GM04503 (cell line): ENCODE results near the gene MCM3AP.

Experiments used
- DNase-seq: peaks from one replicate; pipeline ENCODE4 v3.0.0-alpha.2; 2012; ENCODE audit warnings: low read depth

Gene MCM3AP

DNA sequence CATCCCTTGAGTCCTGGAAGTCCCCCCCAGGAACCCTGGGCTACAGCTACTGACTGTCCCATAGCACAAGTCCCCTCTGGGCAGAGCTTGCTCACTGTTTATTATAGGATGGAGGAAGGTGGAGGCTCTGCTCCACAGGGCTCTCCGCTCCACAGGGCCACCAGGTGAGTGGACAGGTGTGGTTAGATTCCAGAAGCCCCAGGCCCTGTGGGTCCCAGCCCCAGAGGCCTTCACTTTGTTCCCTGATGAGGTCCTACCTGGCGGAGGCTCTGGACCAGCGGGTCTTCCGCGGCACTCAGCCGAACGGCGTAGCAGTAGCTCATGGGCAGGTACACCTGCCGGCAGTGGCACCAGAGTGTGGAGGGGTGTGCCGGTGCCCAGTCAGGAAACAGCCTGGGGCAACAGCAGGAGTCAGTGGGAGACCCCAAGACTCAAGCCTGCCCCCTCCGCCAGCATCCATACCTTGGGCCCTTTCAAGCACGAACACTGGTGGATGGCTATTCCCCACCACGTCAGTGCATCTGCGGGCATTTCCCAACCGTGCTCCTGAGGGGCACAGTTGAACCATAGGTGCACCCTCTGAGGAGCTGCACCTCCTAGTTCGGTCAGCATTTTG, 69.2 kb downstream of the MCM3AP start:
- no peak for DNase-seq

DNA sequence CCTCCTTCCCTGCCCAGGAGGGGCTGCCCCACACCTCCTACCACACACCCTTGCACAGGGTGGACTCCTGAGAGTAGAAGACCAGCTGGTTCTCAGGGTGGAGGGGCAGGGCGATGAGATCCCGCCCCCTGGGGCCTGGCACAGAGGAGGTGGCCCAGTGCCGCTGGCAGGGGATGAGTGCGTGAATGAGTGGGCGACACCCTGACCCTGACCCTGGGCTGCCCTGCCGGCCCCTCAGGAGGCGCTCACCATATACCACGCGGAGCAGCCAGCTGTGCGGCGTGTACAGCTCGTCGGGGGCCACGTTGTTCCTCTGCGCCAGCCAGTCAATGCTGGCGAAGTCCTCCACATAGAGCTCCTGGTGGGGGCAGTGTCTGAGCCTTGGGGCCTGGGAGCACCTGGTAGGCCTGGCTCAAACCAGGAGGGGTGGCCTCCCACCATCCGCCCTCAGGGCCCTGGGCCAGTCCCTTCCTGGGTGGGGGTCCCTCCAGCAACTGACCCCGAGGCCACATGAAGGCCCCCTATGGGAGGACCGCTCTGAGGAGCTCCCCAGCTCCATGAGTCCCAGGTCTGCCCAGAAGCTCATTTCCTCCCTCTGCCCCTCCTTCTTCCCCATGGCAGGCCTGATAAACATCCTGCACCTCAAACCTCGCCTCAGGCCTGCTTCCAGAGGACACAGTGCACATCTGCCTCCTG, 69.8 kb downstream of the MCM3AP start:
- DNase-seq = no peak

DNA sequence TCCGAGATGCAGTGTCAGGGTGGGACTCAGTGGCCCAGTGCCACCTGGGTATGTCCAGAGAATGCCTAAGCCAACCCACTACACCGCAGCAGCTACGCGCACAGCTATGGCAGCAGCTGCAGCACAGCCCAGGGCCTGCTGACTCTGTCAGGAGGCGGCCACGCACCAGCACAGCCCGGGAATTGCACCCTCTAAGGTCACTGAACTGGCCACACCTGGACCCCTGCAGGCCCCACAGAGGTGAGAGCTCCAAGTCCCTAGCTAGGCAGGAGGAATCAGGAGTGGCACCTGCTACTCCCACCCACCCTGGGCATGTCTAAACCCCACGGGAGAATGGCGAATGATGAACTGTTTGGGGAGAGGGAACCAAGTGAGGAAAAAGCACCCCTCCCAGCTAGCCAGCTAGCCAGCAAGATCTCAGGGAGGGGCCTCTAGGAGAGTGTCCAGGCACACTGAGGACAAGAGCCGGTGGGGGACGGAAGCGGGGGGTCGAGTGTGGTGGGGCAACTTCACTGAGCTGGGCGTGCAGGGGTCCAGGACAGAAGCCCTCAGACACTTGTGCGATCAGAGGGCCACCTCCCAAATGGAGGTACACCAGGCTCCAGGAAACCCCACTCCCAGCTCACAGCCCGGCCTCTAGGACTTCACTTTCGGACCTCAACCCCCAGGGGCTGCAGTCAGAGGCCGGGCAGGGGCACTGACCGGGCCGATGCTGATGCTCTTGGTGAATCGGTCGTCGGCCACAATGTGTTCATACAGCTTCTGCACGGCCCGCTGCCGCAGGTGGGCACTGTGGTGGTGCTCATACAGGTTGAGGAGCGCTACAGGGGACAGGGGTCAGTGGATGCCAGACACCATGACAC, 70.7 kb downstream of the MCM3AP start:
- no peak for DNase-seq

DNA sequence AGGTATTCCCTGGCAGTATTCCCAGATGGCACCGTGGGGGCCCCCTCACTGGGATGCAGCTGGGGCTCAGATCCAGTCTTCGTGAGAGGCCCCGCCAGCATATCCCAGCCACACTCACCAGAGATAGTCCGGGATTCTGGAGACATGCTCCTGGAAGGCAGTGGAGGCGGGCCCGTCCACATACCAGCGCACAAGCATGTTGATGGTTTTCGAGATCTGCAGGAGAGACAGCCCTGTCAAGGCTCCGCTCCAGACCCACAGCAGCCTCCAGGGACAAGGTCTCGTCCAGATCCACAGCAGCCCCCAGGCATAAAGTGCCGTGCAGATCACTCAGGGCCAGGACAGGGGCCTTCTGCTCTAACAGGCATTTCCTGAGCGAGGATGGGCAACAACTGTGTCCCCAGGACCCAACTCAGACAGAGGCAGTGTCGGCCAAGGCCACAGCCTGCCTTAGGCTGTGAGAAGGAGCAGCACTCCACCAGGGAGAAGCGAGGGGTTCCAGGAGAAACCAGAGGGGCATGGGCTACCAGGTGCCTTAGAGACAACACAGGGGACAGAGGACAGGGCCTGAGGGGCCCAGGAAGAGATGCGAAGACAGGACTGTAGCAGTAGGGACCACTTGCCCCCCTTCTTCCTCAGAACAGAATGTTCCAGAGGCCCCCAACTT, 71.7 kb downstream of the MCM3AP start:
- no peak for DNase-seq

DNA sequence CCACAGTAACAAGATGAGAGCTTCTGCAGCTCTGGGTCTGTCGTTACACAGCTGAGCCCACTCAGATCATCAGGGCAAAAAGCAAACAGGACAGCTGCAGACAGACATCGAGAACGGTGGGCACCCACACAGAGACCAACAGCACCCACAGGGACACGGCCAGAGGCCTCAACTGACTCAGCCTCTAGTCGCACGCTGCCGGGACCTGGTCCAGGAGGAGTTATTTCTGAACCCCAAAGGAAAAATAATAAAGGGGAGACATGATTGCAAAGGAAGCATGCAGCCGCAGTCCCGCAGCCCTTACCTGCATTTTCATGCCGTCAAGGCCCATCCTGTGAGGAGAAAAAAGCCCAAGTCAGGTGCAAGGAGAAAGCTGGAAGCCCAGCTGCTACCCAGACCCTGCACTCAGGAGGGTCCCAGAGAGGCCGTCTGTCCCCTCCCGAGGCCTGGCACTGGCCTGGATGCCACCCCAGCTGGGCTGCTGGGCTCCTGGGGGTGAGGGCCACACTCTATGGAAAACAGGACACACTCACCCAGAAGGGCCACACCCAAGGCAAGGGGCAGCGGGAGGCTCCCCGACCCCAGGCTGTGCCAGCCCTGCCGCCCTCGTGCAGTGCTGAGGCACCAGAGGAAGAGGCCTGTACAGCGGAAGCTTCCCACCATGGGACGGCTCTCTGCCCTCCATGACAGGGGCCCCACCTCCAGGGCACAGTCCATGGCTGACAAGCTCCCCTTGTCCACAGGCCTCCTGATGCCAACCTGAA, 72.5 kb downstream of the MCM3AP start:
- no peak for DNase-seq

DNA sequence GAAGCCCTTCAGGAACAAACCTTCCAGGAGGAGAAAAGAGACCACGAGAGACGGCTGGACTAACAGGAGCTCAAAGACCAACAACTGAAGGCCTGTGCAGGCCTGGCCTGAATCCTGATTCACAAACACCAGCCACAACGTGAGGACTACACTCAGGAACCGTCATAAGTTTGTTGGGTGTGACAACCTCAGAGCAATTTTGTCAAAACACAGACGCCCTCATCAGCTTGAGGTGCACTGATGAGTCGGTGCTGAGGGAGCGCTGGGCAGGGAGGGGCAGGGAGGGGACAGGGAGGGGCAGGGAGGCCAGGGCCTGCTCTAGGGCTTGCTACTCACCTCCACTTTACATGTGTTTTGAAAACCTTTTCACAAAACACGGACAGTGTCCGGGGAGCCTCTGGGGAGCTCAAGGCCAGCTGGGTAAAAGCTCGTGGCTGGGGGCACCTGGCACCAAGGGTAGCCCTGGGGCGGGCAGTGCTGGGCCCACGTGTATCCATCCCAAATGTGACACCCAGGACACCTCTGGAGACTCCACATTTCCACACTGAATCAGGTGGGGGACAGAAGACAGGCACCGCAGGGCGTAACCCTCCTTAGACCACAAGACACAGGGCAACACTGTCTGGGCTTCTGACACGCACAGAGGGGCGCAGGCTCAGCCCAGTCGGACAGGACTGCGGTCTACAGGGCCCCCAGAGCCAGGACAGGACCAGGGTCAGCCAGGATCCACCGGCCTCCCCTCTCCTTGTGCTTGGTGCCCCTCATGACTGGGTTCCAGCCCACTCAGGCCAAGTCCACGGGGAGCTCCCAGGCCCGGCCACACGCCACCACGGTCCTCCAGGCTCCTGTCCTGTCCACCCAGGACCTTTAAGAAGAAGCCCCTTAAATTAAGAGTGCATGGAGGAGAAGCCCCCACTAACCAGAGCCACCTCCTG, 73.4 kb downstream of the MCM3AP start:
- DNase-seq = no peak

DNA sequence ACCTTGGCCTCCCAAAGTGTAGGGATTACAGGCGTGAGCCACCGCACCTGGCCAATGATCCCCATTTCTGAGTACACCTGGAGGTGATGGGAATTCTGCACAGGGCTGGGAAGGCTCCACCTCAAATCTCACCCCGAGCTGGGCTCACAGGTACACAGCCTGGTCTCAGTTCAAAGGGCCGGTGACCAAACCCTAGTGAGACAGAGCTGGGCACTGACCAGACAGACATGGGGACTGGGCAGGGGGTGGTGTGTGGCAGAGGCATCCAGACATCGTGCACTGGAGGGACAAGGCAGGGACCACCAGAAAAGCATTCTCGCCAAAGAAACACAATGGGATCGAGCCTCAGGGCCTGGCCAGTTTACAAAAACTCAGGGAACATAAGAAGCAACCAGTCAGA, 74.0 kb downstream of the MCM3AP start:
- no peak for DNase-seq

DNA sequence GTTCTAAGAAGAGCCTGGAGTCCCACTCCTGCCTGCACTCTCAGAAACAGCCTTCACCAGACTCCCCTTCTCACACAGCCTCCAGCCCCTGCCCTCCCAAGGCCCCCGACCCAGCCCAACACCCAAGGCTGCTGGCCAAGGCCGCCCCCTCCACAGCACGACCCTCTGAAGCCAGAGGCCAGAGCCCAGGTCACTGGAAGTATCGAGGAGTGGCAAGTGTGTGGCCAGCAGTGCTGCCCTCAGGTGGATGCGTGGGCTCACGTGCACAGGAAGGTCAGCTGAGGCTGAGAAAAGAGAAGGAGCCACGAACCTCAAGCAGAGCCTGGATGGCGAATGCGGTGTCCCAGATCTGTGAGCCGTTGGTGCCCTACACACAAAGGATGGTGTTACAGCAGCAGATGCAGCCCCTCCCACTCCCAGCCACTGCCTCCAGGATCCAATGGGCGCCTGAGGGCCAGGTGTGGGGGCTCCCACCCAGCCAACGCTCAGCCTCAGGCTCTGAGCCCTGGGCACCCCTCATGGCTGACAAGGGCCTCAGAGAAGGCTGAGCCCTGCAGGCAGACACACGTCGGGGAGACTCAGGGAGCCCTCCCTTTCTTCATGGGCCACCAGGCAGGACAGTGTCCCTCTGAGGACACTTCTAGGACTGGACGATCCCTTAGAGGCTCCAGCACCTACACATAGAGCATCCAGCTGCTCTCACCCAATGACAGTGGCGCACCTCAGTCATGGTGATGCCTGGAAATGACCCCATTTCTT, 74.9 kb downstream of the MCM3AP start:
- no peak for DNase-seq

DNA sequence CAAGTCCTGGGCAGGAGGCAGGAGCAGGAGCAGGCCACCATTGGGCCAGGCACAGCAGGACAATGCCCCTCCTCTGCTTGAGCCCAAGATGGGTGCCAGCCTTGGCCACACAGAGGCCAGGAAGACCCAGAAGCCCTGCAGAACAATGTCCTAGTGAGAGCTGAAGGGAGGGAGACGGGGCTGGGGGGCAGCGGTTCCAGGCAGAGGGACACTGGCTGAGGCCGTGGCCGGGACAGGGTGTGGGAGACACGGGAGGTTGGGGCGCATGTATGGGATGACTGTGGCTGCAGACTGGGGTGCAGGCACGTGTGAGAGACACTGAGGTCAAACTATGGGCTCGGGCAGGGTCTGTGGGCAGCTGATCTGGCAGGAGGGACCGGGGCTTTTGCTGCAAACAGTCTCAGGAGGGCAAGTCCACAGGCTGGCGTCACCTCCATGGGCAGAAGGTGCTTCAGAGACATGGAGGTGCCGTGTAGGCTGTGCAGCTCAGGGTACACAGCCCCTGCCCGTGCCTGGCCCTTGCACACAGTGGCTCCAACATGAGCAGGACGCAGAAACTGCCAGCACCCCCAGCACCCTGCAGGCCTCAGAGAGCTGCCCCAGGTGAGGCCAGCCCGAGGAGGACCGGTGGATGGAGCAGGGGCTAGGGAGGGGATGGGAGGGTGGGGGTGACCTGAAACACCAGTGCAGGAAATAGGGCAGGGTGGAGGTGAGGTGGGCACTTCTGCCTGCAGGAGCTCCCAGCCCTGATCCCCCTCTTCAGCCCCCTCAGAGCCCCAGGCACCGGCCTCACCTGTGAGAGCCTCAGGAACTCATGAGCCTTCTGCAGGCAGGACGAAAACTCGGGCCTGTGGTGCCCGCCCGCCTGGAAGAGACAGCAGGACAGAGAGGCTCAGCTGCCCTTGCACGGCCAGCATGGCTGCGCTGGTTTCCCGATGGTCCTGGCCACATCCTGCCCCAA, 76.4 kb downstream of the MCM3AP start:
- no peak for DNase-seq

DNA sequence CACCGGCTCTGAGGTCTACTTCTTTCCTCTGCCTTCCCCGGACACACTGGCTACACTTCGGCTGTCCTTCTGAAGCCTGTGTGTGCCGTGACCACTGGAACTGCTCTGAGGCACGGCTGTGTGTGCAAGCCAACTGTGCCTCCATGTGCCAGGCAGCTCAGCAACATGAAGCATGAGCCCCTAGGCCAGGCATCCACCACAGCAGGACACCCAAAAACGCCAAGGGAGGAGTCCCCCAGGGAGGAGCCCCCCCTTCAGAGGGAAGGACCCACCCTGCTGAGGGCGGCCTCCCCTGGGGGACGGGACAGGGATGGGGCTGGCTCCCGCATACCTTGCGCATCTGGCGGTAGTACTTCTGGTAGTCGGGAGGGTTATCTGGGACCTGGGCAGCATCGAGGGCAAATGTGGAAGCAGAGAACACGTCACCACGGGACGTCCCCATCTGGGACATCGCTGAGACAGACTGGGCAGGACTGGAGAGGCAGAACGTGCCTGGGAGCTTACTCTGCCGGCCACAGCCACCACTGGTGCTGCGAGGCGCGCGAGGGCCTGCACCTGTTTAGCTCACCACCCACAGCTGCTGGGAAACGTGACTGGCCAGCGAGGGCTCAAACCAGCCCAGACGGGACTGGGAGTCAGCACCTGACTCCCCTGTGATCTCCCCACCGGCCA, 77.4 kb downstream of the MCM3AP start:
- DNase-seq = no peak

DNA sequence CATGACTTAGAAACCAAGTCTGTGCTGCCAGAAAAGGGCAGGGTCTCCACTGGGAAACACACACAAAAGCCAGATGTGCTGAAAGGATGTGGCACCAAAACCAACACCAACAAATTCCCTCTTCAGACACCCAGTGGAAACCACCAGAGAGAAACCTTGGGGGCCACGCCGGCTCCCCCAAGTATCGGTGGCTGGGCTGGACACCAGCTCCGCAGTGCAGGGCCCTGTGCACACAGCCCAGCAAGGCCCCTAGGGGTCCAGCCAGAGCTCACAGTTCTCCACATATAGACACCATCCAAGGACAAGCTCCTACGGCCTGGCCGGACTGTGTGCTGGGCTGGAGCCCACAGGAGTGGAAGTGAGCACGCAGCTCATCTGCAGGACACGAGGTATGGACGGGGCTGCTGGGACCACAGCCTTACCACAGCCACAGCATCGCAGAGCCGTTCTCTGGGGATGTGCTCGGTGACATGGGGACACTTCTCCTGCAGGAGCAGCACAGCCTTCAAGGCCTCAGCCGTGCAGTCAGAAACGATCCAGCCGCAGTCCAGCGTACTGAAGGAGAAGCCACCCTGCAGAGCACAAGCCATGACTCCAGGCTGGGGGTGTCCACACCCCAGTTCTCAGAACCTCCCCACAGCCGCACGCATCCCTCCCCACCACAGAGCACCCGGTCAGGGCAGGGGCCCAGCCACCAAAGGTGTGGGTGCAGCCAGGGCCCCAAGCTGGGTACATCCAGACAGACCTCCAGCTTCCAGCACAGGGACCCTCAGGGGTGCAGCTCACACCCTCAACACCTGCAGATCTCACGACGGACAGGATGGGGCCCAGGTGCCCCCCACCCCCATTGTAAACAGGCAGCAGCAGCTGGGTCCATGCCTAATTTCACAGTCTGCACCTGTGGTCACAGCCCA, 78.1 kb downstream of the MCM3AP start:
- no peak for DNase-seq

DNA sequence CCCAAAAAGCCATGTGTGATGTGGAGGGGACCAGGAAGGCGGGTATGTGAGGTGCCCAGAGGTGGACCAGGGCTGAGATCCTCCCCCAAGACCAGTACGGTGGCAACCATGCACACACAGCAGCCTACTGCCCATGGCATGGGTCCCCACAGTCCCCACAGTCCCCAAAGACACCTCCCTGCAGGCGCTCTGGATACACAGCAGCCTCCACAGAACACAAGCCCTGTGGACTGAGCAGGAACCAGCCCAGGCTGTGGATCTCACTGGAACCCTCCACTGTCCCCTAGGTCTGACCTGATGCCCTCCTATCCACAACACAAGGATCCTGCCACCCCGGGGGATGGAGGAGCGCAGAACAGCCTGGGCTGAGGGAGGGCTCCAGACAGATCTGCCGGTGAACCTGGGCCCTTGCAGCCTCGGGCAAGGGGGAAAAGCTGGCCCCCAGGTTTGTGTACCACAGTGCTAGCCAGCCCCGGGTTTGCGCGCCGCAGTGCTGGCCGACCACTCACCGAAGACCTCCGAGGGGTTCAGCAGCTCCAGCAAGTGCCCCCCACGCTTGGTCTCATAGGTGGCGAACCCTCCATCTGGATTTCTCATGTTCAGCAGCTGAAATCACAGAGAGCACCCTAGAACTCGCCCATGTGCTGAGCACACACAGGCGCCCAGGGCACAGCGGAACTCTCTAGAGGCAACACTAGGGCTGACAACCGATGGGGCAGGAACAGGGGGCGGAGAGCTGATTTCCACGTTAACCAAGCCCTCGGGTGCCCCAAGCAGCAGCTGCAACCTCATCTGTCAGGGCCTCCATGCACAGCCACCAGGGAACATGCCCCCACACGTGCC, 79.0 kb downstream of the MCM3AP start:
- DNase-seq = no peak

DNA sequence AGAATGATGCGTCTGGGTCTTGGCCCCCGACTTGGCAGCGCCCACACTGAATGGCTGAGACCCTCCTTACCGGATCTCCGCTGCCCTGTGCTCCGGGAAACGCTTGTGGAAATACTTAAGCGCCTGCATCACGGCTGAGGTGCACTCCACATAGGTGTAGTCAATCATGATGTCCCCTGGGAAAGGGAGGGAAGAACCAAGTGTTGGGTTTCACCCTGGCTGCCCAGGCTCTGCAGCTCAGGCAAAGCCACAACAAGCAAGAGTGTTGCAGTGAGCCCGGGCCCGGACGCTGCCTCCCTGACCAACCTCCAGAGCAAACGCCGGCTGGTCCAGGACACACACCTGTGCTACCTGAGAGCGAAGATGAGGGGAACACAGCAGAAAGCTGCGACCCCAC, 79.6 kb downstream of the MCM3AP start:
- DNase-seq = no peak

DNA sequence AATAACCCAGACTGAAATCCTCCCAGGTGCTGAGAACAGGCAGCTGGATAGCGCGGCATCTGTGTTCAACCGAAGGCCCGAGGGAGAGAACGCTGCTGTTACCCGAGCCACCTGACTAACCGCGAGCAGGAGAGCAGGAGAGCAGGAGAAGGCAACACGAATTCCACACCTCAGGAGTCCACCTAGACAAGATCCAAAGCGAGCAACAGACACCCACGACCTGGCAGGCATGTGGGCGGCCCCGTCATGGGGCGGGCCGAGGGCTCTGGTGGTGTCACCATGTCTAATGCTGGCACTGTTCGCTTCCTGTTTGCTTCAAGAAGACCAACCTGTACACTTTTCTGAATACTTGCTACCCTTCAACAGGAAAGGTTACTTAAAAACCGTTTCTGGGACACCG, 80.2 kb downstream of the MCM3AP start:
- DNase-seq = no peak

DNA sequence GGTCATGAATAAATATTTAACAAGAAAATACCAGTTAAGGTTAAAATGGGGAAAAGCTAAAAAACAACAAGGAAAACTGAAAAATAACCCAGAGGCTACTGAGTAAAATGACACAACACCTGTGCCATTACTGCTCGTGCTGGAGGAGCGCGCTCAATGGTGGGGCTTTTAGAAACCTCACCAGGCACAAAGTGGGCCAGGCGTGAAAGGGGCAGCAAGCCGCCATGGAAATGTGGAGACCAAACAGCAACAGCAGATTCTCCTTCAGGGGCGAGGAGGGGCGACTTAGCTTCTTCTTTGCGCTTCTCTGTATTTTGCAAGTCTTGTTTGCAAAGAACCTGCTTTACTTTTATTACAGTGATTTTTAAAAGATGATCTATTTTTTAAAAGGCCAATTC, 82.2 kb downstream of the MCM3AP start:
- no peak for DNase-seq

DNA sequence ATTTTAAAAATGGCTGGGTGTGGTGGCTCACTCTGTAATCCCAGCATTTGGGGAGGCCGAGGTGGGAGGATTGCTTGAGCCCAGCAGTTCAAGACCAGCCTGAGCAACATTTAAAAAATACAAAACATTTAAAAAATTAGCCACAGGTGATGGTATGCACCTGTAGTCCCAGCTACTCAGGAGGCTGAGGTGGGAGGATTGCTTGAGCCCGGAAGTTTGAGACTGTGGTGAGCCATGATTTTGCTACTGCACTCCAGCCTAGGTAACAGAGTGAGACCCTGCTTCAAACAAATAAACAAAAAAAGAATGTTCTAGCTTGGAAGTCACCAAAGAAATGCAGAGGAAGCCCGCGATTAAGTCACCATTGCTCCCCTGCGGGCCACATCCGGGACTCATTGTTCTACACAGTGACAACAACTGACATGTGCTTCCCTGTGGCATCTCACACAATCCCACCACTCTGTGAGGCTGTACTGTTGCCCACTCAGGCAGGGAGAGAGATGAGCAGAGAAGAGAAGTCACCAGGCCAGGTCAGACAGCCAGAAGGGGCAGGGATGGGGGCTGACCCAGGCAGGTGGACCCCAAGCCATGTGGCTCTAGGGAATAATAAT, 82.7 kb downstream of the MCM3AP start:
- no peak for DNase-seq
